Endothelial cell of umbilical vein (primary cell): ENCODE measurements around the gene LHX3.

Experiments used
- CTCF ChIP-seq, 2 donors: IDR thresholded peaks; 1 replicate in 1 of 2; 2 replicates in 1 of 2; pipeline ENCODE4 v1.5.1; 2011; ENCODE audit warnings: low read length in 2 of 2, mild to moderate bottlenecking in 2 of 2, moderate library complexity in 2 of 2, control low read depth in 1 of 2, inconsistent platforms in 1 of 2, low read depth in 1 of 2; ENCODE audit not compliant: insufficient read depth in 1 of 2; ENCODE audit errors: extremely low read depth in 1 of 2
- EZH2 ChIP-seq: IDR thresholded peaks from 2 replicates; pipeline ENCODE4 v1.6.1; 2012; ENCODE audit warnings: borderline replicate concordance, low read depth, mild to moderate bottlenecking, moderate library complexity, low read length, inconsistent platforms; ENCODE audit not compliant: severe bottlenecking
- FOS ChIP-seq: IDR thresholded peaks from 2 replicates; pipeline ENCODE4 v1.6.1; 2011; ENCODE audit warnings: mild to moderate bottlenecking, low read length, moderate library complexity, borderline replicate concordance; ENCODE audit not compliant: insufficient read depth
- JUN ChIP-seq: IDR thresholded peaks from 2 replicates; pipeline ENCODE4 v1.6.1; 2011; ENCODE audit warnings: borderline replicate concordance, low read depth; ENCODE audit not compliant: insufficient read length, insufficient read depth
- MAX ChIP-seq: IDR thresholded peaks from 2 replicates; pipeline ENCODE4 v1.6.1; 2011; ENCODE audit not compliant: insufficient read depth, insufficient read length
- POLR2A ChIP-seq: IDR thresholded peaks from 2 replicates; pipeline ENCODE4 v1.6.1; 2012; ENCODE audit warnings: low read depth, mild to moderate bottlenecking, control low read depth, low read length
- POLR2AphosphoS5 ChIP-seq: IDR thresholded peaks from 2 replicates; pipeline ENCODE4 v1.6.1; 2012; ENCODE audit warnings: low read depth, mild to moderate bottlenecking, control low read depth, low read length, moderate library complexity; ENCODE audit not compliant: insufficient read depth

DNA sequence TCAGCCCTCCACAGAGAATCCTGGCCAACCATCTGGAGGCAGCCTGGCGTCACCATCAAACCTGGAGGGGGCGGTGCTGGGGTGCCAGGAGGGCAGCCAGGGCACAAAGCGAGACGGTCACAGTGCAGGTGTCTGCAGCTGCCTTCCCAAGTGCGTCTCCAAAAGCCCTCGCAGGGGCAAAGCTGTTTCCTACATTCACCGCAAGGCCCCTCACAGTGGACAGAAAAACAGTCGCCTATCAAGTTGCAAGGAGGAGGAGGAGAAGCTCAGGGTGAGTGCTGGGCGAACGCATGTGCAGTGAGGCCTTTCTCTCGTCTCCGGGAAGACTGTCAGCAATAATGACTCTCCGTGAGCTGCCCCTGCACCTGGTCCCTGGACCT, 18.0 kb upstream of the LHX3 start:
- TF ChIP-seq CTCF (IDR thresholded peaks at IDR 0.05; ENCODE audit: extremely low read depth in 1 of 2, insufficient read depth in 1 of 2, low read depth in 1 of 2, low read length in 2 of 2) (no peak), EZH2 (no peak), POLR2A (no peak), POLR2AphosphoS5 (no peak), MAX (no peak), FOS (no peak), JUN (no peak)
